GM23248 (cell line): ENCODE data around the gene RC3H2. TPM values are rescaled to one million over a fixed set of nuclear protein-coding genes. Genes with fewer than 3 reads are reported as not detected.
A peak's percentile ranks its signal among the peaks of the same experiment; 100 is the strongest.

Source experiments
- DNase-seq: peaks from one replicate; pipeline ENCODE4 v3.0.0-alpha.2; 2015
- H2AFZ ChIP-seq: fragments of 200-600 bp; sonication (generic); 2 replicates; pipeline ENCODE4 v1.6.1; 2016; ENCODE audit warnings: antibody characterized with exemption
- H3F3A ChIP-seq: fragments of 200-600 bp; sonication (generic); 2 replicates; pipeline ENCODE4 v1.6.1; 2016; ENCODE audit warnings: mild to moderate bottlenecking, antibody characterized with exemption, mixed run types; ENCODE audit not compliant: insufficient read depth
- H3K27ac ChIP-seq: fragments of 200-600 bp; sonication (generic); 2 replicates; pipeline ENCODE4 v1.5.1; 2016; ENCODE audit warnings: mild to moderate bottlenecking
- H3K27me3 ChIP-seq: fragments of 200-600 bp; sonication (generic); replicated peaks from 2 replicates; pipeline ENCODE4 v1.6.1; 2016; ENCODE audit warnings: mild to moderate bottlenecking; ENCODE audit not compliant: insufficient read depth
- H3K36me3 ChIP-seq: fragments of 200-600 bp; sonication (generic); 2 replicates; pipeline ENCODE4 v1.6.1; 2016; ENCODE audit warnings: low read depth, mild to moderate bottlenecking
- H3K4me1 ChIP-seq: fragments of 200-600 bp; sonication (generic); 2 replicates; pipeline ENCODE4 v1.6.1; 2016; ENCODE audit warnings: mild to moderate bottlenecking; ENCODE audit not compliant: insufficient read depth
- H3K4me2 ChIP-seq: fragments of 200-600 bp; sonication (generic); one replicate; pipeline ENCODE4 v1.6.1; 2016; ENCODE audit warnings: mild to moderate bottlenecking; ENCODE audit not compliant: unreplicated experiment
- H3K4me3 ChIP-seq: fragments of 200-600 bp; sonication (generic); 2 replicates; pipeline ENCODE4 v1.5.1; 2016; ENCODE audit warnings: mild to moderate bottlenecking
- H3K79me2 ChIP-seq: fragments of 200-600 bp; sonication (generic); 2 replicates; pipeline ENCODE4 v1.6.1; 2016; ENCODE audit warnings: mild to moderate bottlenecking; ENCODE audit not compliant: insufficient read depth
- H3K9ac ChIP-seq: fragments of 200-600 bp; sonication (generic); 2 replicates; pipeline ENCODE4 v1.6.1; 2016; ENCODE audit warnings: mild to moderate bottlenecking
- H3K9me2 ChIP-seq: fragments of 200-600 bp; sonication (generic); 2 replicates; pipeline ENCODE4 v1.6.1; 2016; ENCODE audit warnings: mixed run types, mild to moderate bottlenecking, moderate library complexity; ENCODE audit not compliant: insufficient read depth
- H3K9me3 ChIP-seq: fragments of 200-600 bp; sonication (generic); one replicate; pipeline ENCODE4 v1.6.1; 2017; ENCODE audit warnings: low read depth
- H4K20me1 ChIP-seq: fragments of 200-600 bp; sonication (generic); 2 replicates; pipeline ENCODE4 v1.6.0; 2016; ENCODE audit not compliant: insufficient read depth
- EZH2 ChIP-seq: fragments of 200-600 bp; sonication (generic); IDR thresholded peaks from 2 replicates; pipeline ENCODE4 v1.6.1; 2018; ENCODE audit warnings: antibody characterized with exemption, mild to moderate bottlenecking; ENCODE audit not compliant: insufficient read depth, poor library complexity, severe bottlenecking
- EZH2phosphoT487 ChIP-seq: fragments of 200-600 bp; sonication (generic); IDR thresholded peaks from 2 replicates; pipeline ENCODE4 v1.6.1; 2018; ENCODE audit warnings: antibody characterized with exemption, moderate library complexity, mild to moderate bottlenecking, low read depth; ENCODE audit not compliant: insufficient read depth
- WGBS, 2 experiments: methylation state at CpG; one replicate each; pipeline ENCODE4 v1.1.6; 2015 to 2017; ENCODE audit warnings: low lambda C conversion rate in 2 of 2, low coverage in 1 of 2; ENCODE audit errors: missing lambda C conversion rate in 2 of 2; 5-methylcytosine and 5-hydroxymethylcytosine counted together
- in situ Hi-C: fragments of 300-500 bp; cut with MboI; formaldehyde crosslinking; loops from 2 replicates; pipeline ENCODE4 v1.15.0; 2020
- polyA plus RNA-seq: library from polyadenylated mRNA; unstranded; fragments of >200 nt; fragmentation: Nextera tagmentation; extraction: Ambion mirVana; gene quantifications from 2 replicates; pipeline ENCODE4 v1.2.1, GENCODE V29; 2016
- total RNA-seq: library from RNA; depleted of rRNA; stranded (reverse); fragments of >200 nt; shearing (Covaris generic); gene quantifications from 2 replicates; pipeline ENCODE4 v1.2.3, GENCODE V29; 2014; rRNA removed

Gene RC3H2
- total RNA-seq, result 26.8 and 34.7 TPM in 2 replicates
- polyA plus RNA-seq, result 19.8 and 22.1 TPM in 2 replicates

- H3F3A ChIP-seq, result peaks cover 44% of the 10 kb centered on the region
- H3K4me2 ChIP-seq, result peak within 1 kb of the TSS; percentile 99
- in situ Hi-C loops, result no loop called here
- H3K27me3 ChIP-seq, result no peaks in the 10 kb centered on the region
- DNase-seq, result peak; percentile 100
- peak within 1 kb of the TSS; percentile 96 for H3K9ac ChIP-seq
- peaks cover 1% of the 10 kb centered on the region for H3K36me3 ChIP-seq
- WGBS, 2 experiments, result 1% methylated on average over 48 to 55 of the region's 77 CpGs
- peak within 1 kb of the TSS; percentile 81 for H3K27ac ChIP-seq
- no peaks in the 10 kb centered on the region for H3K9me2 ChIP-seq
- peaks cover 28% of the 10 kb centered on the region for H3K4me1 ChIP-seq
- peak within 1 kb of the TSS; percentile 95 for H3K4me3 ChIP-seq
- no peaks in the 10 kb centered on the region for H4K20me1 ChIP-seq
- no peak for TF ChIP-seq EZH2
- no peak for TF ChIP-seq EZH2phosphoT487
- no peaks in the 10 kb centered on the region for H3K9me3 ChIP-seq
- peak within 1 kb of the TSS; percentile 93 for H2AFZ ChIP-seq
- H3K79me2 ChIP-seq, result peaks cover 72% of the 10 kb centered on the region
These were observed at the start of gene RC3H2 for GRCh38 chr9:122904823-122905710. Gene RC3H2, minus strand, starts transcription at chr9:122905359. Its CDS starts 7,850 bp downstream, at chr9:122897509.

- no peaks in the 10 kb centered on the region for H3K9me3 ChIP-seq
- H4K20me1 ChIP-seq, result no peaks in the 10 kb centered on the region; the same call in 1 of the 2 replicates
- peak overlapping the region; percentile 20 for H3K27ac ChIP-seq
- H2AFZ ChIP-seq, result no peak overlapping the region
- peak; percentile 50 for DNase-seq
- H3K27me3 ChIP-seq, result no peaks in the 10 kb centered on the region
- no peaks in the 10 kb centered on the region for H3K36me3 ChIP-seq
- H3K9me2 ChIP-seq, result no peaks in the 10 kb centered on the region
- peaks cover 13% of the 10 kb centered on the region for H3K4me1 ChIP-seq
- in situ Hi-C loops, result no loop called here
- TF ChIP-seq EZH2phosphoT487 (no peak), EZH2 (no peak)
- H3K4me2 ChIP-seq, result peak overlapping the region; percentile 45
- no peak overlapping the region for H3K4me3 ChIP-seq
- H3F3A ChIP-seq, result peaks cover 14% of the 10 kb centered on the region; the same call in 1 of the 2 replicates
- no peak overlapping the region for H3K9ac ChIP-seq
- H3K79me2 ChIP-seq, result peaks cover 83% of the 10 kb centered on the region
These were observed 49.1 kb upstream of the RC3H2 start for GRCh38 chr9:122954253-122954691.

GRCh38 chr9:122951056-122951455 lies 45.9 kb upstream of the RC3H2 start:
- WGBS, 2 experiments, result 100% methylated on average over 1 of the region's 1 CpG
- no peak overlapping the region for H2AFZ ChIP-seq
- no peak for DNase-seq
- H3K27ac ChIP-seq, result no peak overlapping the region
- no peak overlapping the region for H3K4me3 ChIP-seq
- TF ChIP-seq EZH2phosphoT487, result no peak
- no peak for TF ChIP-seq EZH2
- in situ Hi-C loops, result no loop called here
- H3K4me2 ChIP-seq, result no peak overlapping the region
- H3K9me2 ChIP-seq, result no peaks in the 10 kb centered on the region
- no peaks in the 10 kb centered on the region for H3K27me3 ChIP-seq
- H3K36me3 ChIP-seq, result no peaks in the 10 kb centered on the region
- H3K4me1 ChIP-seq, result peaks cover 15% of the 10 kb centered on the region
- H4K20me1 ChIP-seq, result peaks cover 4% of the 10 kb centered on the region; the same call in 1 of the 2 replicates
- H3K9ac ChIP-seq, result no peak overlapping the region
- H3K79me2 ChIP-seq, result peaks cover 99% of the 10 kb centered on the region
- H3F3A ChIP-seq, result peaks cover 14% of the 10 kb centered on the region; the same call in 1 of the 2 replicates
- H3K9me3 ChIP-seq, result no peaks in the 10 kb centered on the region

GRCh38 chr9:122950263-122950662 lies 45.1 kb upstream of the RC3H2 start:
- no peaks in the 10 kb centered on the region for H3K36me3 ChIP-seq
- no peak overlapping the region for H3K4me3 ChIP-seq
- peaks cover 4% of the 10 kb centered on the region; the same call in 1 of the 2 replicates for H4K20me1 ChIP-seq
- 73 to 80% methylated on average over 3 of the region's 3 CpGs for WGBS, 2 experiments
- H3K4me2 ChIP-seq, result no peak overlapping the region
- H3K4me1 ChIP-seq, result peaks cover 23% of the 10 kb centered on the region
- no peak overlapping the region for H3K9ac ChIP-seq
- no peaks in the 10 kb centered on the region for H3K9me2 ChIP-seq
- H3K79me2 ChIP-seq, result peaks cover 99% of the 10 kb centered on the region
- no peak overlapping the region for H3K27ac ChIP-seq
- H3K27me3 ChIP-seq, result no peaks in the 10 kb centered on the region
- peaks cover 14% of the 10 kb centered on the region; the same call in 1 of the 2 replicates for H3F3A ChIP-seq
- DNase-seq, result no peak
- in situ Hi-C loops, result no loop called here
- no peak overlapping the region for H2AFZ ChIP-seq
- TF ChIP-seq EZH2phosphoT487 (no peak), EZH2 (no peak)
- H3K9me3 ChIP-seq, result no peaks in the 10 kb centered on the region
